Activated naive CD4-positive, alpha-beta T cell treated with anti-CD3 and anti-CD28 coated beads, Interleukin-2, amount 50 U/mL, for 24 hours (primary cell): ENCODE results near the gene SREBF2.
A peak's percentile ranks its signal among the peaks of the same experiment; 100 is the strongest.
"Not testable (repeated sequence)": the region's sequence is repeated elsewhere in the genome, so short reads cannot be mapped to it uniquely, and the experiment has no call there.

Experiments
- H3K27ac Mint-ChIP-seq: one replicate; pipeline ENCODE4 v1.8.0; 2021; ENCODE audit warnings: mild to moderate bottlenecking, mixed read lengths
- H3K27me3 Mint-ChIP-seq: one replicate; pipeline ENCODE4 v1.8.0; 2021; ENCODE audit warnings: mixed read lengths
- H3K36me3 Mint-ChIP-seq: one replicate; pipeline ENCODE4 v1.8.0; 2021; ENCODE audit warnings: mixed read lengths
- H3K4me1 Mint-ChIP-seq: one replicate; pipeline ENCODE4 v1.8.0; 2021; ENCODE audit warnings: mixed read lengths
- H3K4me3 Mint-ChIP-seq: one replicate; pipeline ENCODE4 v1.8.0; 2021; ENCODE audit warnings: mild to moderate bottlenecking, mixed read lengths
- H3K9me3 Mint-ChIP-seq: one replicate; pipeline ENCODE4 v1.8.0; 2021; ENCODE audit warnings: mixed read lengths

Gene SREBF2

DNA sequence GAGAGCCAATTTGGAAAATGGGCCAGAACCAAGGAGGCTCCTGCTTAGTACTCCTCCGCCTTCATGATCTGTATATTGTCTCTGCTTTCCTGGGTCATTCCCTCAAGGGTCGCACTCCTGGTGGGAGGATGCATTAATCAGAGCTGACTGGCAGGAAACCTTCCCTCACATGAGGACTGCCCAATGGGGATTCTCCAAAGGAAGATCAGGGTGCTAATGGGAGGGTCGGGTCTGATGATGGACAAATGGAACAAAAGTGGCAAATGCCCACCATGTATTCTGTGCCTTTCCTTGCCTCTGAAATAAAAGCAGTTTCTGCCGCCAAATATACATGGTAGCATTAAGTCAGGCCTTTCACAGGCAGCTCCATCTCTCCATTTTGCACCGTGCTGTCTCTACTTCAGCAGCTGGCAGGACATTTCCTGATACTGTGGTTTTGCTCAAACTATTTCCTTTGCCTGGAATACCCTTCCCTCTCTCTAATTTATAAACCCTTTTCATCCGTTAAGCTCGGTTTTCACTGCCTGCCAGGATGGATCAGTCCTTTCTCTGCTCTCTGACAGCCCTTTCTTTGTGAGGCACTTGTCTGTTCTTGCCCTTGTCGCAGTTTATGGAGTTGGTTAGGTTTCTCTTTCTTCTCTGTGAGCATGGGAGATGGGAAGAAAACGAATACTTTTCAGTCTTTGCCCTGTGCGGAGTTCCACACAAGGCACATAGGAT, 13.5 kb downstream of the SREBF2 start:
- H3K4me3 Mint-ChIP-seq, result peak overlapping the region; percentile 53
- H3K4me1 Mint-ChIP-seq, result peaks cover 67% of the 10 kb centered on the region
- H3K27me3 Mint-ChIP-seq, result no peaks in the 10 kb centered on the region
- H3K36me3 Mint-ChIP-seq, result peaks cover 8% of the 10 kb centered on the region
- H3K9me3 Mint-ChIP-seq, result no peaks in the 10 kb centered on the region
- H3K27ac Mint-ChIP-seq, result peak overlapping the region; percentile 87

GRCh38 chr22:41847300-41847699, 14.4 kb downstream of the SREBF2 start:
- Mint-ChIP-seq H3K4me1 (peaks cover 66% of the 10 kb centered on the region), H3K27me3 (no peaks in the 10 kb centered on the region), H3K27ac (peak overlapping the region; percentile 73), H3K4me3 (peak overlapping the region; percentile 53), H3K9me3 (no peaks in the 10 kb centered on the region), H3K36me3 (peaks cover 8% of the 10 kb centered on the region)

- Mint-ChIP-seq H3K4me3 (no peak overlapping the region), H3K27ac (no peak overlapping the region), H3K9me3 (no peaks in the 10 kb centered on the region), H3K27me3 (no peaks in the 10 kb centered on the region), H3K36me3 (peaks cover 9% of the 10 kb centered on the region), H3K4me1 (peaks cover 61% of the 10 kb centered on the region)
Measured at GRCh38 chr22:41848468-41848867, 15.6 kb downstream of the SREBF2 start.

- Mint-ChIP-seq H3K4me3 (peak overlapping the region; percentile 70), H3K9me3 (no peaks in the 10 kb centered on the region), H3K27ac (peak overlapping the region; percentile 96), H3K4me1 (peaks cover 65% of the 10 kb centered on the region), H3K27me3 (no peaks in the 10 kb centered on the region), H3K36me3 (peaks cover 3% of the 10 kb centered on the region)
Measured at GRCh38 chr22:41856469-41856868, 23.6 kb downstream of the SREBF2 start.

DNA sequence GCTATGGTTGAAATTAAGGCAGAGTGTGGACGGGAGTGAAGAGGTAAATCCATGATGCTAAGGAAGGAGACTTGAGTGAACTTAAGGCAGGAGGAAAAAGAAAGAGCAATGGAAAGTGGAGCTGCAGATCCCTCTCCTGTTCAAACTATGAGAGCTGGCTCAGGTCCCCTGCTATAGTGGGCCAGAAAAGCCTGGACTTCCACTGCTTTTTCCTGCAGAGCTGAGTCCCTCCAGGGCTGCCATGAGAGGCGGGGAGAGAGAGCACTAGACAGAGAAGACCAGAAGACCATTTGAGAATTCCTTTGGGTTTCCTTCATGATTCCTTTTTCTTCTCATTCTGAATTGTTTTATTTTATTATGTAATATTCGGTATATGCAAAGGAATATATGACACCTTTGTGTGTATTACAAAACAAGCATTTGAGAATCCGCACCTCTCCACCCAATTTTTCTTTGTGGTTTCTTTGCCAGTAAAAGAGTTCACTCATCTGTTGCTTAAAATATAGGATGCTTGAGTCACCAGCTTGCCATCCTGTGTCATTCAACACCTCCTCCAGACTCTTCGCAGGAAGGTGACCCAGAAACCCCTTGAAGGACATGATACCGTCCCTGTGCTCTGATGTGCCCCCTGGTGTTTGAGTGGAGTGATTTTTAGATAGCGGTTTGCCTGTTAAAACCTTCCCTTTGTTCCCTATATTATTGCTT, 24.4 kb downstream of the SREBF2 start:
- Mint-ChIP-seq H3K36me3 (peaks cover 3% of the 10 kb centered on the region), H3K27me3 (no peaks in the 10 kb centered on the region), H3K4me1 (peaks cover 69% of the 10 kb centered on the region), H3K27ac (peak overlapping the region; percentile 99), H3K4me3 (peak overlapping the region; percentile 79), H3K9me3 (no peaks in the 10 kb centered on the region)

DNA sequence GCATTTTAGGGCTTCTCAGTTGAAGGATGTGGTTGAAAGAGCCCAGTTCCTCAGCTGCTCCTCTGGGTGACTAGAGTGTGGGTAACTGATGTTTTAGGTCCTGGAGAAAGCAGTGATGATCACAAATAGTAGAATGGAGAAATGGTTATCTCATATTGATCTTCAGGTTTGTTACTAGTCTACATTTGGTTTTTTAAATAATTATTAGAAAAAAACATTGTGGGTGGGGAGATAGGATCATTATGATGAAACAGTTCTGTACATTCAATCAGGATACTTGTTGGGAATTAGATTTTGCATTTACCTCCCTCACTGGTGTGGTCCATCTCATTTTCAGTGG, 24.9 kb downstream of the SREBF2 start:
- H3K4me3 Mint-ChIP-seq, result peak overlapping the region; percentile 79
- no peaks in the 10 kb centered on the region for H3K27me3 Mint-ChIP-seq
- H3K4me1 Mint-ChIP-seq, result peaks cover 72% of the 10 kb centered on the region
- H3K36me3 Mint-ChIP-seq, result peaks cover 1% of the 10 kb centered on the region
- H3K9me3 Mint-ChIP-seq, result no peaks in the 10 kb centered on the region
- H3K27ac Mint-ChIP-seq, result peak overlapping the region; percentile 99

GRCh38 chr22:41862160-41862529, 29.2 kb downstream of the SREBF2 start:
- Mint-ChIP-seq H3K36me3 (peaks cover 6% of the 10 kb centered on the region), H3K4me3 (peak overlapping the region; percentile 70), H3K27me3 (no peaks in the 10 kb centered on the region), H3K4me1 (peaks cover 66% of the 10 kb centered on the region), H3K27ac (peak overlapping the region; percentile 98), H3K9me3 (no peaks in the 10 kb centered on the region)

DNA sequence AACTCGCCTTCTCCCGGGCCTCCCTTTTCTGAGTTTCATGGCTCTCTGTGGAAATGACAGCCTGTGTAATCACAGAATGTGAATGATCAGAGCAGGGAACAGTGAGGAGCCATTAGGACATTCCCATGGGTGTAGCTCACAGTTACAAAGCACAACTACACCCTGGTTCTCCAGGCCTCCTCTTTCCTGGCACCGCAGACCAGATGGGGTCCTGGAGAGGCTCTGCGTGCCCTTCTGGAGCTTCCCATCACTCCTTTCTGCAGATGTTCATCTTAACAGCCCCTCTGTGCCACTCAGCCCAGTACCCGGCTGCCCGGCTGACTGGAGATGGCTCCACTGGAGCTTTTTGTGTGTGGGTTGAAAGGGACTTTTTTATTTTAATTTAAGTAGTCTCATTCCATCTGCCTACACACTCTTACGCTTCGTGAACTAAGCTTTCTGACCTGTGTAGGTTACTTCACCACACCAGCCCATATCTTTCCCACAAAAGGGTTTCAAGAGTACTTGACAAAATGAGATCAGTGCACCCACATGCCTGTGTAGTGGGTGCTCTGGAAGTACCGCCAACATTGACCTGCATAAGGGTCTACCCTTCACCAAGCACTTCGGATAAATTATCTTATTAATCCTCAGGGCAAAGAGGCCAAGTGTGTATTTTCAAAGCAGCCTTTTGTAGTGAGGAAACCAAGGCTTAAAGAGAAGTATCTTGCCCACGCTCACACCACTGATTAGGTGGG, 29.8 kb downstream of the SREBF2 start:
- H3K27ac Mint-ChIP-seq, result peak overlapping the region; percentile 98
- peaks cover 6% of the 10 kb centered on the region for H3K36me3 Mint-ChIP-seq
- H3K27me3 Mint-ChIP-seq, result no peaks in the 10 kb centered on the region
- H3K4me1 Mint-ChIP-seq, result peaks cover 61% of the 10 kb centered on the region
- peak overlapping the region; percentile 70 for H3K4me3 Mint-ChIP-seq
- no peaks in the 10 kb centered on the region for H3K9me3 Mint-ChIP-seq

DNA sequence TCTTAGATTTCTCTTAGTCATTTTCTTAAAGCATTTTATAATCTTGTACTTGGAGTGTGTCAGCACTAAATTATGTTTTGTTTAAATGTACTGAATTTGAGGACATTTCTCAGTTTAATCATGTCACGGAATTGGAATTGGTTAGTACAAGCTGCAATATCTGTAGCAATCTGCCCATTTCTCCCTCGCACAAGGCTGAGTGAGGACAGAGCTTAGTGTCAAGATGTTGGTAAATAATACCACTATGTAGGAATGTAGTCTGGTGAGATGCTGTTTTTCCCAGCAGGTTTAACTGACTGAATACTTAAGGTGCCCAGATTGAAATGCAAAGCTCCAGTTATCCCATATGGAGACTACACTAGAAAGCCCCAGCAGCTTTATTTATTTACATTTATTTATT, 30.6 kb downstream of the SREBF2 start:
- H3K4me3 Mint-ChIP-seq, result peak overlapping the region; percentile 70
- H3K4me1 Mint-ChIP-seq, result peaks cover 53% of the 10 kb centered on the region
- no peaks in the 10 kb centered on the region for H3K27me3 Mint-ChIP-seq
- peaks cover 9% of the 10 kb centered on the region for H3K36me3 Mint-ChIP-seq
- H3K9me3 Mint-ChIP-seq, result no peaks in the 10 kb centered on the region
- H3K27ac Mint-ChIP-seq, result peak overlapping the region; percentile 98

DNA sequence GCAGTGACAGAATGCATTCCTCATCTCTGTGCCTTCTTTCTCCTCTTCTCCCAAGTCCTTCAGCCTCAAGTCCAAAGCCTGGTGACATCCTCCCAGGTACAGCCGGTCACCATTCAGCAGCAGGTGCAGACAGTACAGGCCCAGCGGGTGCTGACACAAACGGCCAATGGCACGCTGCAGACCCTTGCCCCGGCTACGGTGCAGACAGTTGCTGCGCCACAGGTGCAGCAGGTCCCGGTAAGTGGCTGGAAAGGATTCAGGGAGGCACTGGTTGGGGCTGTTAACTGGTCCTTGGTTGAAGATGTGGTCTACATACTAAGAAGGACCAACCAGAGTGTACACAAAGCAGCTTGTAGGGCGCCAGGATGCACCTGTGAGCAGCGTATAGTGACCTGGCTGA, 35.7 kb downstream of the SREBF2 start:
- Mint-ChIP-seq H3K27me3 (no peaks in the 10 kb centered on the region), H3K9me3 (no peaks in the 10 kb centered on the region), H3K36me3 (peaks cover 15% of the 10 kb centered on the region), H3K4me3 (no peak overlapping the region), H3K27ac (no peak overlapping the region), H3K4me1 (peaks cover 25% of the 10 kb centered on the region)

DNA sequence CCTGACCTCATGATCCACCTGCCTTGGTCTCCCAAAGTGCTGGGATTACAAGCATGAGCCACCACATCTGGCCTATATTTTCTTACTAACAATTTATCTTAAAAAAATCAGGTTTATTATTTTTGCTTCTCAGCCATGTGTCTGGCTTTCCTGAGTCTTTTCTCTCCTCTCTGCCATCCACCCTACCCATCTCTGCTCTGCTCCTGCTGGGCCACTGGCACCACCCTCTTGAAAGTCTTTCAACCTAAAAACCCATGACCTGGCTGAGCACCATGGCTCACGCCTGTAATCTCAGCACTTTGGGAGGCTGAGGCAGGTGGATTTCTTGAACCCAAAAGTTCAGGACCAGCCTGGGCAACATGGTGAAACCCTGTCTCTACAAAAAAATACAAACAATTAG, 37.2 kb downstream of the SREBF2 start:
- H3K27me3 Mint-ChIP-seq, H3K27ac Mint-ChIP-seq, H3K9me3 Mint-ChIP-seq, H3K4me3 Mint-ChIP-seq: not testable (repeated sequence)
- H3K36me3 Mint-ChIP-seq, result peaks cover 18% of the 10 kb centered on the region
- H3K4me1 Mint-ChIP-seq, result peaks cover 30% of the 10 kb centered on the region

DNA sequence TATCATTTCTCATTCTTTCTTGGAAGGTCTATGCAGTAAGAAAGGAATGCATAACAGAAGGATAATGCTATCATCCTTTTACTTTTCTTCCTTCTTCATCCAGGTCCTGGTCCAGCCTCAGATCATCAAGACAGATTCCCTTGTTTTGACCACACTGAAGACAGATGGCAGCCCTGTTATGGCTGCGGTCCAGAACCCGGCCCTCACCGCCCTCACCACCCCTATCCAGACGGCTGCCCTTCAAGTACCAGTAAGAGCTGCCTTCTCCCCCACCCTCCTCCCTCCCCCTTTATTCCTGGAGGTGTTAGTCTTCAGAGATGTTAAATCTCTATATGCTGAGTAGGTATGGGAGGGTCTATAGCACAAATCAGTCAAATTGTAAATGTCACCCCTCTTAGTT, 37.9 kb downstream of the SREBF2 start:
- peaks cover 33% of the 10 kb centered on the region for H3K4me1 Mint-ChIP-seq
- no peak overlapping the region for H3K4me3 Mint-ChIP-seq
- H3K9me3 Mint-ChIP-seq, result no peaks in the 10 kb centered on the region
- peak overlapping the region; percentile 30 for H3K27ac Mint-ChIP-seq
- peaks cover 20% of the 10 kb centered on the region for H3K36me3 Mint-ChIP-seq
- H3K27me3 Mint-ChIP-seq, result no peaks in the 10 kb centered on the region

DNA sequence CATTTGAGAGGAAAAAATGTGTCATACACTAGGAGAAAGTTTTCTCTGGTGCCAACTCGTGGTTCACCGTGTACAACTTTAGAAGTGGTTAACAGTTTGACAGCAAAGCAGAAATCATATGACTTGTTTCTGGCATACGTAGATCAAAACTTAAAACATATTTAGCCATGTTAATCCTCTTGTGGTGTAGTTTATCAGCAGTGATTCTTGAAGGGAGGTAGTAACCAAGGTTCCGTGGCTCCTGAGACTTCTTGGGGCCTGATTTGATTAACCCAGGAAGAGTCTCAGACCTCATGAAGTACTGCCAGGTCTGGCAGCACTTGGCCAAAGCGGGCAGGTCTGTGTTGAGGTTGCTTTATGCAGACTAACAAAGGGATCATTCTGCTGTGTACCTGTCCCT, 40.5 kb downstream of the SREBF2 start:
- H3K4me3 Mint-ChIP-seq, result peak overlapping the region; percentile 88
- H3K36me3 Mint-ChIP-seq, result peaks cover 29% of the 10 kb centered on the region
- no peaks in the 10 kb centered on the region for H3K9me3 Mint-ChIP-seq
- no peaks in the 10 kb centered on the region for H3K27me3 Mint-ChIP-seq
- H3K27ac Mint-ChIP-seq, result peak overlapping the region; percentile 99
- peaks cover 59% of the 10 kb centered on the region for H3K4me1 Mint-ChIP-seq

- no peaks in the 10 kb centered on the region for H3K9me3 Mint-ChIP-seq
- H3K4me1 Mint-ChIP-seq, result peaks cover 63% of the 10 kb centered on the region
- H3K4me3 Mint-ChIP-seq, result peak overlapping the region; percentile 88
- H3K36me3 Mint-ChIP-seq, result peaks cover 34% of the 10 kb centered on the region
- H3K27ac Mint-ChIP-seq, result peak overlapping the region; percentile 99
- H3K27me3 Mint-ChIP-seq, result no peaks in the 10 kb centered on the region
Measured at GRCh38 chr22:41874090-41874489, 41.2 kb downstream of the SREBF2 start.

GRCh38 chr22:41875531-41876270, 42.8 kb downstream of the SREBF2 start:
- Mint-ChIP-seq H3K27ac (peak overlapping the region; percentile 93), H3K4me3 (peak overlapping the region; percentile 88), H3K36me3 (peaks cover 37% of the 10 kb centered on the region), H3K4me1 (peaks cover 65% of the 10 kb centered on the region), H3K27me3 (no peaks in the 10 kb centered on the region), H3K9me3 (no peaks in the 10 kb centered on the region)
